GM21786 (cell line): Measurements from ENCODE around the gene LACTB.

Experiments used
- ATAC-seq: cut with Tn5 transposase; IDR thresholded peaks from one replicate; pipeline ENCODE4 v1.9.1; 2021; ENCODE audit not compliant: unreplicated experiment

The LACTB gene

GRCh38 chr15:63122002-63122875, 578 bp downstream of the LACTB start:
- peak; percentile 91 for ATAC-seq

- no peak for ATAC-seq
Observed at GRCh38 chr15:63124506-63124905, 2.8 kb downstream of the LACTB start.

GRCh38 chr15:63126726-63127125, 5.1 kb downstream of the LACTB start:
- no peak for ATAC-seq

- ATAC-seq = no peak
Observed at GRCh38 chr15:63133786-63134185, 12.1 kb downstream of the LACTB start.

GRCh38 chr15:63134245-63134985, 12.8 kb downstream of the LACTB start:
- no peak for ATAC-seq

GRCh38 chr15:63135281-63135680, 13.6 kb downstream of the LACTB start:
- no peak for ATAC-seq

- ATAC-seq = no peak
Observed at GRCh38 chr15:63135804-63136203, 14.1 kb downstream of the LACTB start.

GRCh38 chr15:63136742-63137141, 15.1 kb downstream of the LACTB start:
- ATAC-seq = no peak

GRCh38 chr15:63140936-63141335, 19.3 kb downstream of the LACTB start:
- no peak for ATAC-seq

- no peak for ATAC-seq
Observed at GRCh38 chr15:63145426-63145825, 23.8 kb downstream of the LACTB start.

- ATAC-seq = no peak
Observed at GRCh38 chr15:63146684-63147083, 25.0 kb downstream of the LACTB start.

GRCh38 chr15:63151665-63152064, 30.0 kb downstream of the LACTB start:
- no peak for ATAC-seq

GRCh38 chr15:63155486-63155885, 33.8 kb downstream of the LACTB start:
- ATAC-seq = no peak

GRCh38 chr15:63156086-63156710, 34.5 kb downstream of the LACTB start:
- no peak for ATAC-seq

GRCh38 chr15:63156755-63157117, 35.1 kb downstream of the LACTB start:
- ATAC-seq = no peak

- peak; percentile 88 for ATAC-seq
Observed at GRCh38 chr15:63157118-63157843, 35.6 kb downstream of the LACTB start, which contains the start of gene RPS27L. TSS of gene RPS27L (minus strand) at chr15:63157477. CDS start at chr15:63157405, 72 bp downstream.

- no peak for ATAC-seq
Observed at GRCh38 chr15:63157891-63158431, 36.3 kb downstream of the LACTB start.

- no peak for ATAC-seq
Observed at GRCh38 chr15:63160638-63161037, 39.0 kb downstream of the LACTB start.

- no peak for ATAC-seq
Observed at GRCh38 chr15:63163217-63163616, 41.6 kb downstream of the LACTB start.

GRCh38 chr15:63165166-63165859, 43.7 kb downstream of the LACTB start:
- no peak for ATAC-seq
